DND-41 (cell line): ENCODE results near the gene WFDC12.

Experiments
- ATAC-seq: fragments of 200-7000 bp; cut with Tn5 transposase; 3 replicates; pipeline ENCODE4 v1.9.1; 2021; ENCODE audit warnings: low read depth; ENCODE audit not compliant: insufficient read depth
- DNase-seq: peaks from one replicate; pipeline ENCODE4 v3.0.0-alpha.2; 2020
- H2AFZ ChIP-seq: 2 replicates; pipeline ENCODE4 v1.6.0; 2012; ENCODE audit warnings: low read depth, low read length
- H3K27ac ChIP-seq: 2 replicates; pipeline ENCODE4 v1.5.1; 2012; ENCODE audit warnings: low read length, inconsistent platforms
- H3K27me3 ChIP-seq: fragments of 200-600 bp; sonication (generic); 2 replicates; pipeline ENCODE4 v1.6.0; 2012; ENCODE audit warnings: low read length, mild to moderate bottlenecking, inconsistent platforms; ENCODE audit not compliant: insufficient read depth, poor library complexity
- H3K36me3 ChIP-seq: 2 replicates; pipeline ENCODE4 v1.5.1; 2012; ENCODE audit warnings: low read length, inconsistent platforms; ENCODE audit not compliant: insufficient read depth
- H3K4me1 ChIP-seq: 2 replicates; pipeline ENCODE4 v1.5.1; 2012; ENCODE audit warnings: mild to moderate bottlenecking, low read length; ENCODE audit not compliant: insufficient read depth
- H3K4me2 ChIP-seq: 2 replicates; pipeline ENCODE4 v1.6.0; 2012; ENCODE audit warnings: mild to moderate bottlenecking, moderate library complexity, low read length, inconsistent platforms; ENCODE audit not compliant: insufficient read depth
- H3K4me3 ChIP-seq, 2 experiments: fragments of 200-600 bp in 1 of 2; shearing (Covaris generic) in 1 of 2; 2 replicates each; pipeline ENCODE4 v1.5.1; 2012 to 2016; ENCODE audit warnings: inconsistent platforms in 2 of 2, low read length in 2 of 2, mild to moderate bottlenecking in 2 of 2, low read depth in 1 of 2, moderate library complexity in 1 of 2
- H3K79me2 ChIP-seq: 2 replicates; pipeline ENCODE4 v1.6.0; 2012; ENCODE audit warnings: low read length, inconsistent platforms; ENCODE audit not compliant: insufficient read depth
- H3K9ac ChIP-seq: 2 replicates; pipeline ENCODE4 v1.6.0; 2012; ENCODE audit warnings: low read depth, mild to moderate bottlenecking, inconsistent platforms, low read length, moderate library complexity
- H3K9me3 ChIP-seq: 2 replicates; pipeline ENCODE4 v1.5.1; 2012; ENCODE audit warnings: low read length, moderate library complexity, mild to moderate bottlenecking, inconsistent platforms; ENCODE audit not compliant: insufficient read depth, severe bottlenecking
- H4K20me1 ChIP-seq: 2 replicates; pipeline ENCODE4 v1.6.0; 2012; ENCODE audit warnings: low read length; ENCODE audit not compliant: insufficient read depth
- EZH2 ChIP-seq: IDR thresholded peaks from 3 replicates; pipeline ENCODE4 v1.6.1; 2012; ENCODE audit warnings: borderline replicate concordance, low read depth, mild to moderate bottlenecking, moderate library complexity, low read length, inconsistent platforms; ENCODE audit not compliant: severe bottlenecking
- TF ChIP-seq, protein P1 (sequence below): IDR thresholded peaks from 2 replicates; pipeline ENCODE4 v1.5.1; 2012; ENCODE audit warnings: borderline replicate concordance, low read length, moderate library complexity, mild to moderate bottlenecking; ENCODE audit not compliant: poor library complexity, severe bottlenecking; ENCODE audit errors: extremely low read depth

WFDC12 gene

DNA sequence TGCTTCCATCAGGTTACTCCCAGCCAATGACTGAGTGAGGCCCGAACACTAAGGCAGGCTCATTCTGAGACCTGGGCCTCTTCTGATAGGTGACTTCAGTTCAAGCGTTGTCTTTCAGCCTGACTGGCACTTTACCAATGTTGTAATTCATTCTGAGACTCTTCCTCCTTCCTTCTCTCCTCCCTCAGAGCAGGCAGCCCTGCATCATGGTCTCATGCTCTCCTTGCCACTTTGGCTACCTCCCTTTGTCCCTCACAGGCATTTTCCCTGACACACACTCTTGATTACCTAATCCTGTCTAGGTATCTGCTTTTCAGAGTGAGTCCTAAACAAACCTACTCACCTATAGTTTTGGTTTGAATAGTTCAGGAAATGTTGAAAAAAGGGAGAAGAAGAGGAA is 12.6 kb upstream of the WFDC12 start:
- TF ChIP-seq, protein P1, sequence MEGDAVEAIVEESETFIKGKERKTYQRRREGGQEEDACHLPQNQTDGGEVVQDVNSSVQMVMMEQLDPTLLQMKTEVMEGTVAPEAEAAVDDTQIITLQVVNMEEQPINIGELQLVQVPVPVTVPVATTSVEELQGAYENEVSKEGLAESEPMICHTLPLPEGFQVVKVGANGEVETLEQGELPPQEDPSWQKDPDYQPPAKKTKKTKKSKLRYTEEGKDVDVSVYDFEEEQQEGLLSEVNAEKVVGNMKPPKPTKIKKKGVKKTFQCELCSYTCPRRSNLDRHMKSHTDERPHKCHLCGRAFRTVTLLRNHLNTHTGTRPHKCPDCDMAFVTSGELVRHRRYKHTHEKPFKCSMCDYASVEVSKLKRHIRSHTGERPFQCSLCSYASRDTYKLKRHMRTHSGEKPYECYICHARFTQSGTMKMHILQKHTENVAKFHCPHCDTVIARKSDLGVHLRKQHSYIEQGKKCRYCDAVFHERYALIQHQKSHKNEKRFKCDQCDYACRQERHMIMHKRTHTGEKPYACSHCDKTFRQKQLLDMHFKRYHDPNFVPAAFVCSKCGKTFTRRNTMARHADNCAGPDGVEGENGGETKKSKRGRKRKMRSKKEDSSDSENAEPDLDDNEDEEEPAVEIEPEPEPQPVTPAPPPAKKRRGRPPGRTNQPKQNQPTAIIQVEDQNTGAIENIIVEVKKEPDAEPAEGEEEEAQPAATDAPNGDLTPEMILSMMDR, result no peak
- no peak for TF ChIP-seq EZH2
- H3K79me2 ChIP-seq, result no peaks in the 10 kb centered on the region
- H3K4me2 ChIP-seq, result no peak overlapping the region
- DNase-seq (no peak), ATAC-seq (no peak)
- H3K4me3 ChIP-seq, result no peak overlapping the region
- H4K20me1 ChIP-seq, result no peaks in the 10 kb centered on the region
- H2AFZ ChIP-seq, result no peak overlapping the region
- H3K9ac ChIP-seq, result no peak overlapping the region
- no peaks in the 10 kb centered on the region for H3K36me3 ChIP-seq
- no peaks in the 10 kb centered on the region for H3K4me1 ChIP-seq
- peaks cover 12% of the 10 kb centered on the region for H3K27me3 ChIP-seq
- H3K9me3 ChIP-seq, result no peaks in the 10 kb centered on the region
- no peak overlapping the region for H3K27ac ChIP-seq

DNA sequence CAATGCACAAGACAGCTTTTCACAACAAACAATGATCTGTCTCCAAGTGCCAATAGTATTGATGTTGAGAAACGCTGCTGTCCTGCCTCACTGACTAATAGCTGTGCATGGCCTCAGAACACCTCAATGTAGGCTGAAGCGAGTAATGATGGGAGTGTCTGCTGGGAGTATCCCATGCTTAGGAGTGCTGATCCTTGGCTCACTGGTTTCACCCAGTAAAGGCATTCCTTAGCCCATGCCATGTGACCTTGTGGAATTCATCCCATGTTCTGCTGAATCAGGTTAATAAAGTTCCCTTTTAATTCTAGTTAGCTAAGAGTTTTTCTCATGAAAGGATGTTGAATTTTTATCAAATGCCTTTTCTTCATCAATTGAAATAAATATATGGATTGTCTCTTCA is 3.8 kb upstream of the WFDC12 start:
- no peaks in the 10 kb centered on the region for H3K4me1 ChIP-seq
- no peaks in the 10 kb centered on the region for H3K36me3 ChIP-seq
- H3K9ac ChIP-seq, result no peak overlapping the region
- no peaks in the 10 kb centered on the region for H3K9me3 ChIP-seq
- H3K79me2 ChIP-seq, result no peaks in the 10 kb centered on the region
- H4K20me1 ChIP-seq, result no peaks in the 10 kb centered on the region
- no peak overlapping the region for H3K4me2 ChIP-seq
- DNase-seq (no peak), ATAC-seq (no peak)
- TF ChIP-seq, protein P1, result no peak
- no peak for TF ChIP-seq EZH2
- peaks cover 20% of the 10 kb centered on the region for H3K27me3 ChIP-seq
- H2AFZ ChIP-seq, result no peak overlapping the region
- H3K27ac ChIP-seq, result no peak overlapping the region
- H3K4me3 ChIP-seq, result no peak overlapping the region

DNA sequence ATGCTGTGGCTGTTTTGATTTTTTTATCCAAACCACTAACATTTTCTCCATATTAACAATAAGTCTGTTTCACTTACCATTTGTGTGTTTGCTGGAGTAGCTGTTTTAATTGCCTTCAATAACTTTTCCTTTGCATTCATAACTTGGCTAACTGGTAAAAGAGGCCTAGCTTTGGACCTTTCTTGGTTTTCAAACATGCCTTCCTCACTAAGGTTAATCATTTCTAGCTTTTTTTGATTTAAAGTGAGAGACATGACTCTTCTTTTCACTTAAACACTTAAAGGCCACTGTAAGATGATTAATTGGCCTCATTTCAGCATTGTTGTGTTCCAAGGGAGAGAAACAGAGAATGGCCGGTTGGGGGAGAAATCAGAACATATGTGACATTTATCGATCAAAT is 2.9 kb downstream of the WFDC12 start:
- no peak overlapping the region for H3K4me3 ChIP-seq
- no peak overlapping the region for H3K27ac ChIP-seq
- H2AFZ ChIP-seq, result no peak overlapping the region
- ATAC-seq (no peak), DNase-seq (no peak)
- TF ChIP-seq, protein P1, result no peak
- no peak for TF ChIP-seq EZH2
- H3K9ac ChIP-seq, result no peak overlapping the region
- H3K36me3 ChIP-seq, result no peaks in the 10 kb centered on the region
- no peak overlapping the region for H3K4me2 ChIP-seq
- no peaks in the 10 kb centered on the region for H3K4me1 ChIP-seq
- peaks cover 21% of the 10 kb centered on the region for H3K27me3 ChIP-seq
- no peaks in the 10 kb centered on the region for H3K79me2 ChIP-seq
- H3K9me3 ChIP-seq, result no peaks in the 10 kb centered on the region
- H4K20me1 ChIP-seq, result no peaks in the 10 kb centered on the region
